AG04450 (cell line): Measurements from ENCODE around the gene OR7C1. TPM values are rescaled to one million over a fixed set of nuclear protein-coding genes. Genes with fewer than 3 reads are reported as not detected.

Source experiments
- CTCF ChIA-PET: fragments of 300-600, 350-600 bp; formaldehyde crosslinking; extraction: SDS; loops from one replicate; lab custom pipeline; 2022; ENCODE audit warnings: antibody characterized with exemption, inconsistent platforms; lab: Charles Lee
- POLR2A ChIA-PET: fragments of 350-600 bp; formaldehyde crosslinking; extraction: SDS; loops from one replicate; lab custom pipeline; 2021; ENCODE audit warnings: antibody characterized with exemption, inconsistent platforms; lab: Yijun Ruan, JAX
- DNase-seq: peaks from one replicate; pipeline ENCODE4 v3.0.0-alpha.2; 2011; ENCODE audit warnings: low read depth, low spot score
- H3K27ac ChIP-seq: one replicate; pipeline ENCODE4 v1.5.1; 2012; ENCODE audit warnings: low read depth, low read length, control low read depth
- H3K27me3 ChIP-seq: one replicate; pipeline ENCODE4 v1.6.0; 2012; ENCODE audit warnings: low read length; ENCODE audit not compliant: control insufficient read depth, insufficient read depth
- H3K4me3 ChIP-seq: 2 replicates; pipeline ENCODE4 v1.5.1; 2011; ENCODE audit warnings: mild to moderate bottlenecking, low read depth, low read length, control low read depth
- H3K9me3 ChIP-seq: 2 replicates; pipeline ENCODE4 v1.5.1; 2012; ENCODE audit warnings: low read length; ENCODE audit not compliant: control insufficient read depth, insufficient read depth
- CTCF ChIP-seq: IDR thresholded peaks from 2 replicates; pipeline ENCODE4 v1.5.1; 2011; ENCODE audit warnings: low read depth, low read length, control low read depth, inconsistent platforms
- polyA plus RNA-seq: library from polyadenylated mRNA; depleted of rRNA; stranded (reverse); fragments of >200 nt; gene quantifications from 2 replicates; pipeline ENCODE4 v1.2.3, GENCODE V29; 2011

Gene OR7C1
- polyA plus RNA-seq, 1 experiment: not detected

- Histone ChIP-seq H3K27ac (no peak overlapping the region), H3K4me3 (no peak overlapping the region), H3K27me3 (no peaks in the 10 kb centered on the region), H3K9me3 (no peaks in the 10 kb centered on the region; the same call in 1 of the 2 replicates)
- no peak for TF ChIP-seq CTCF
- ChIA-PET POLR2A (no interaction called here), CTCF (no interaction called here)
- no peak for DNase-seq
Observed at GRCh38 chr19:14821937-14822336, 13.0 kb downstream of the OR7C1 start.

DNA sequence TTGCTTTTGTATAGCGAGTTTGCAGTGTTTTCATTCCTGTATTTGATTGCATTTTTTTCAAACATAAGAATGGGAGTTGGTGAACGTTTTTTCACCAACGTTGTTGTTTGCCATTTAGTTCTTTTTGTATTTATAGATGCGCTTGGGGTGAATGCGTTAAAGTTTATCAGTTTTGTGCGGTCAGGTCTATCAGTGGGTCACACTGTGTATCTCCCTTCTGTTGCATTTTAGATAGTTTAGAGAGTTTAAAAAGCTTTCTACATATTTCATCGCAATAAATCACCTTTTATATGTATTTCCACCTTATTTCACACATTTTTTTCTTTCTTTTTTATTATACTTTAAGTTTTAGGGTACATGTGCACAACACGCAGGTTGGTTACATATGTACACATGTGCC is 16.4 kb downstream of the OR7C1 start:
- ChIA-PET POLR2A (no interaction called here), CTCF (no interaction called here)
- Histone ChIP-seq H3K27me3 (no peaks in the 10 kb centered on the region), H3K9me3 (no peaks in the 10 kb centered on the region; the same call in 1 of the 2 replicates), H3K4me3 (no peak overlapping the region), H3K27ac (no peak overlapping the region)
- TF ChIP-seq CTCF: no peak
- no peak for DNase-seq

DNA sequence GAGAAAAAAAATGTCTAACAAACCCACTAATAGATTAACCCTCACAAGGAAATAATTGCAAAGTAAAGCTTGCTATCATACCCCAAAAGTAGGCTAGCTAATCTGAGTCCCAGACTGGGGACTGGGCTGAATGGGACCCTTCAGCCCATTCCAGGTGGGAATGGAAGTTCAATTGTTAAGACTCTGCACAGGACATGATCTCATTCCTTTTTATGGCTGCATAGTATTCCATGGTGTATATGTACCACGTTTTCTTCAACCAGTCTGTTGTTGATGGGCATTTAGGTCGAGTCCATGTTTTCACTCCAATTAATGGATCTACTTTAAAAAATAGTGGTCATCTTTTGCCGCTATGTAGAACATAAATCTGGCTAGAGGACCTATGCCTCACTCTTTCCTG is 17.9 kb downstream of the OR7C1 start:
- ChIA-PET POLR2A (no interaction called here), CTCF (no interaction called here)
- Histone ChIP-seq H3K27me3 (no peaks in the 10 kb centered on the region), H3K27ac (no peak overlapping the region), H3K9me3 (no peaks in the 10 kb centered on the region; the same call in 1 of the 2 replicates), H3K4me3 (no peak overlapping the region)
- TF ChIP-seq CTCF: no peak
- DNase-seq: no peak

GRCh38 chr19:14814982-14815652 is 19.9 kb downstream of the OR7C1 start:
- ChIA-PET POLR2A (no interaction called here), CTCF (no interaction called here)
- no peak for DNase-seq
- Histone ChIP-seq H3K4me3 (no peak overlapping the region), H3K27ac (no peak overlapping the region), H3K9me3 (no peaks in the 10 kb centered on the region; the same call in 1 of the 2 replicates), H3K27me3 (no peaks in the 10 kb centered on the region)
- TF ChIP-seq CTCF: no peak

- DNase-seq: no peak
- Histone ChIP-seq H3K27me3 (no peaks in the 10 kb centered on the region), H3K9me3 (no peaks in the 10 kb centered on the region), H3K27ac (no peak overlapping the region), H3K4me3 (no peak overlapping the region)
- ChIA-PET CTCF (no interaction called here), POLR2A (no interaction called here)
- no peak for TF ChIP-seq CTCF
Observed at GRCh38 chr19:14809272-14810057, 25.5 kb downstream of the OR7C1 start.
